Measurements from ENCODE around the gene SLC17A1. TPM values are rescaled to one million over a fixed set of nuclear protein-coding genes. Genes with fewer than 3 reads are reported as not detected.

Gene SLC17A1
- total and polyA plus RNA-seq, 2 of the 13 experiments (the other 11 are each of a cell fraction or from before 2014, with no cell fraction given): 0.09 to 2.1 TPM

- CTCF ChIA-PET (ENCODE audit: low intra/inter-chr PET ratio, low total read pairs): no interaction called here
- WGBS (ENCODE audit: low lambda C conversion rate): 100% methylated on average over 1 of the region's 1 CpG
- no peak for FAIRE-seq
- Histone ChIP-seq H3K36me3 (replicated peaks in 1 of 2; ENCODE audit: control insufficient read depth in 1 of 2, insufficient read depth in 2 of 2, low read length in 2 of 2) (no peaks in the 10 kb centered on the region), H4K20me1 (ENCODE audit: insufficient read depth, low read length) (no peaks in the 10 kb centered on the region), H3K9ac (ENCODE audit: insufficient read depth, low read depth, low read length) (no peak overlapping the region), H2AFZ (ENCODE audit: low read length) (no peak overlapping the region), H3K27me3 (ENCODE audit: control insufficient read depth in 1 of 2, insufficient read depth in 2 of 2, low read length in 2 of 2) (no peaks in the 10 kb centered on the region; a peak in 1 of 5 replicates), H3K79me2 (ENCODE audit: insufficient read depth, low read length) (peaks cover 25% of the 10 kb centered on the region), H3K4me3 (replicated peaks in 1 of 3; ENCODE audit: insufficient read depth in 1 of 3, low read depth in 2 of 3, low read length in 3 of 3) (no peak overlapping the region), H3K4me1 (ENCODE audit: insufficient read depth, low read length) (peaks cover 21% of the 10 kb centered on the region), H3K27ac (ENCODE audit: extremely low read length, insufficient read depth, low read length) (no peak overlapping the region), H3K9me3 (ENCODE audit: low read length) (no peaks in the 10 kb centered on the region), H3K4me2 (ENCODE audit: low read depth, low read length) (no peak overlapping the region)
- no peak for DNase-seq (ENCODE audit: low spot score)
- in situ Hi-C loops (cut with HindIII; ENCODE audit: extremely low pct_ligation_motif_present, low pct_unique_long_range_greater_than_20kb) (no loop called here), intact Hi-C loops (cut with micrococcal nuclease; ENCODE audit: unreplicated experiment) (no loop called here)
- no TSS peak for BruUV-seq (replicated peaks)
- TF ChIP-seq HBP1 (CRISPR knock-in tag; IDR thresholded peaks at IDR 0.05; ENCODE audit: low read depth) (no peak), ZHX1 (CRISPR knock-in tag; IDR thresholded peaks at IDR 0.05; ENCODE audit: low read depth) (no peak), STAT6 (CRISPR knock-in tag; IDR thresholded peaks at IDR 0.05; ENCODE audit: borderline replicate concordance) (no peak), ZNF276 (CRISPR knock-in tag; IDR thresholded peaks at IDR 0.05; ENCODE audit: low read depth) (no peak), ZBTB7A (CRISPR knock-in tag; IDR thresholded peaks at IDR 0.05) (no peak), EP300 (IDR thresholded peaks at IDR 0.05; ENCODE audit: low read depth in 2 of 2, low read length in 2 of 2) (no peak), EP300 (CRISPR knock-in tag; IDR thresholded peaks at IDR 0.05; ENCODE audit: borderline replicate concordance) (no peak), YEATS4 (CRISPR knock-in tag; IDR thresholded peaks at IDR 0.05; ENCODE audit: borderline replicate concordance) (no peak), ZNF264 (CRISPR knock-in tag; IDR thresholded peaks at IDR 0.05) (no peak), SNAI1 (CRISPR knock-in tag; IDR thresholded peaks at IDR 0.05; ENCODE audit: borderline replicate concordance) (no peak), KMT2A (CRISPR knock-in tag; IDR thresholded peaks at IDR 0.05) (no peak), RAD21 (CRISPR knock-in tag; IDR thresholded peaks at IDR 0.05) (no peak), PATZ1 (CRISPR knock-in tag; IDR thresholded peaks at IDR 0.05) (no peak)
- POLR2A ChIA-PET: no interaction called here
- no peak for ATAC-seq
Observed at GRCh38 chr6:25842526-25842925, 10.7 kb upstream of the SLC17A1 start.

Data from HepG2 (cell line).